HFFc6 (cell line): ENCODE data around the gene RILPL2. TPM values are rescaled to one million over a fixed set of nuclear protein-coding genes. Genes with fewer than 3 reads are reported as not detected.

Source experiments
- DNase-seq: peaks from one replicate; pipeline ENCODE4 v3.0.0-alpha.2; 2018
- H3K27ac Mint-ChIP-seq: 2 replicates; pipeline ENCODE4 v1.8.0; 2020; ENCODE audit warnings: mild to moderate bottlenecking, mixed read lengths
- H3K27me3 Mint-ChIP-seq: 2 replicates; pipeline ENCODE4 v1.8.0; 2021; ENCODE audit warnings: mild to moderate bottlenecking, moderate library complexity, mixed read lengths; ENCODE audit not compliant: insufficient read depth
- H3K36me3 Mint-ChIP-seq: 2 replicates; pipeline ENCODE4 v1.8.0; 2021; ENCODE audit warnings: low read depth, mixed read lengths
- H3K4me1 Mint-ChIP-seq: 2 replicates; pipeline ENCODE4 v1.8.0; 2020; ENCODE audit warnings: low read depth, mixed read lengths
- H3K4me3 Mint-ChIP-seq: 2 replicates; pipeline ENCODE4 v1.8.0; 2020; ENCODE audit warnings: mild to moderate bottlenecking, moderate library complexity, mixed read lengths
- H3K9me3 Mint-ChIP-seq: 2 replicates; pipeline ENCODE4 v1.8.0; 2020; ENCODE audit warnings: mild to moderate bottlenecking, mixed read lengths
- CTCF ChIP-seq: fragments of 200-600 bp; sonication (generic); IDR thresholded peaks from 2 replicates; pipeline ENCODE4 v1.5.0; 2021; ENCODE audit warnings: antibody characterized with exemption, mild to moderate bottlenecking
- total RNA-seq, 6 experiments: library from RNA; stranded (reverse); fragmentation: NEBNext Ultra II Directional; extraction: Animal tissue kit (Norgen Biotek cat#: 25700); gene quantifications; 2 replicates in 1 of 6; 3 replicates in 5 of 6; pipeline ENCODE4 v1.2.3, GENCODE V29; 2021

Gene RILPL2
- total RNA-seq, 6 experiments from 2014 or later, result 4.4 to 6.0 (median 5.5) TPM

- Mint-ChIP-seq H3K27me3 (no peaks in the 10 kb centered on the region; the same call in none of the 2 replicates), H3K27ac (no peak overlapping the region), H3K4me3 (no peak overlapping the region), H3K9me3 (no peaks in the 10 kb centered on the region), H3K36me3 (peaks cover 17% of the 10 kb centered on the region), H3K4me1 (no peaks in the 10 kb centered on the region)
- DNase-seq, result no peak
- no peak for TF ChIP-seq CTCF
These were observed 43.1 kb upstream of the RILPL2 start for GRCh38 chr12:123479442-123480180.

- no peak for DNase-seq
- no peak for TF ChIP-seq CTCF
- H3K36me3 Mint-ChIP-seq, result peaks cover 17% of the 10 kb centered on the region
- H3K4me3 Mint-ChIP-seq, result no peak overlapping the region
- no peaks in the 10 kb centered on the region for H3K9me3 Mint-ChIP-seq
- no peaks in the 10 kb centered on the region; the same call in 1 of the 2 replicates for H3K27me3 Mint-ChIP-seq
- H3K4me1 Mint-ChIP-seq, result no peaks in the 10 kb centered on the region
- no peak overlapping the region for H3K27ac Mint-ChIP-seq
These were observed 42.3 kb upstream of the RILPL2 start for GRCh38 chr12:123478762-123479161.

- Mint-ChIP-seq H3K9me3 (no peaks in the 10 kb centered on the region), H3K4me1 (no peaks in the 10 kb centered on the region), H3K36me3 (peaks cover 17% of the 10 kb centered on the region), H3K27me3 (no peaks in the 10 kb centered on the region; the same call in 1 of the 2 replicates), H3K4me3 (no peak overlapping the region), H3K27ac (no peak overlapping the region)
- TF ChIP-seq CTCF, result no peak
- no peak for DNase-seq
These were observed 41.6 kb upstream of the RILPL2 start for GRCh38 chr12:123478069-123478468.

- no peaks in the 10 kb centered on the region for H3K9me3 Mint-ChIP-seq
- no peak overlapping the region for H3K4me3 Mint-ChIP-seq
- no peak for DNase-seq
- H3K27ac Mint-ChIP-seq, result no peak overlapping the region
- H3K36me3 Mint-ChIP-seq, result peaks cover 30% of the 10 kb centered on the region
- H3K4me1 Mint-ChIP-seq, result peaks cover 14% of the 10 kb centered on the region
- H3K27me3 Mint-ChIP-seq, result no peaks in the 10 kb centered on the region; the same call in 1 of the 2 replicates
- TF ChIP-seq CTCF, result no peak
These were observed 38.8 kb upstream of the RILPL2 start for GRCh38 chr12:123475246-123475703.

GRCh38 chr12:123474485-123475245, 38.2 kb upstream of the RILPL2 start:
- Mint-ChIP-seq H3K36me3 (peaks cover 30% of the 10 kb centered on the region), H3K9me3 (no peaks in the 10 kb centered on the region), H3K27ac (no peak overlapping the region), H3K27me3 (no peaks in the 10 kb centered on the region; the same call in 1 of the 2 replicates), H3K4me1 (peaks cover 14% of the 10 kb centered on the region), H3K4me3 (no peak overlapping the region)
- TF ChIP-seq CTCF, result no peak
- DNase-seq, result no peak
